WTC11 (cell line): ENCODE data around the gene RAPGEF3. TPM values are rescaled to one million over a fixed set of nuclear protein-coding genes. Genes with fewer than 3 reads are reported as not detected.

Source experiments
- FOXJ3 ChIP-seq: sonication (generic); formaldehyde crosslinking; IDR thresholded peaks from 2 replicates; pipeline ENCODE4 v1.9.0; 2021; ENCODE audit warnings: missing genetic modification reagents, mild to moderate bottlenecking, borderline replicate concordance
- IRF2 ChIP-seq: sonication (generic); formaldehyde crosslinking; IDR thresholded peaks from 2 replicates; pipeline ENCODE4 v1.8.0; 2022; ENCODE audit warnings: low read depth, missing genetic modification reagents, borderline replicate concordance
- JUN ChIP-seq: sonication (generic); formaldehyde crosslinking; IDR thresholded peaks from 2 replicates; pipeline ENCODE4 v1.8.0; 2023; ENCODE audit warnings: mild to moderate bottlenecking, missing genetic modification reagents
- SOX15 ChIP-seq: fragments of 250-450 bp; sonication (Bioruptor Pico); IDR thresholded peaks from 2 replicates; pipeline ENCODE4 v1.9.0; 2021; ENCODE audit warnings: mild to moderate bottlenecking
- ZNF138 ChIP-seq: sonication (generic); formaldehyde crosslinking; conservative IDR thresholded peaks from 2 replicates; pipeline ENCODE4 v1.8.1; 2022; ENCODE audit warnings: mild to moderate bottlenecking, moderate library complexity, missing genetic modification reagents
- ZNF317 ChIP-seq: sonication (generic); formaldehyde crosslinking; IDR thresholded peaks from 2 replicates; pipeline ENCODE4 v1.8.1; 2023; ENCODE audit warnings: low read depth, mild to moderate bottlenecking, moderate library complexity, missing genetic modification reagents, borderline replicate concordance
- total RNA-seq: library from RNA; stranded (reverse); gene quantifications from 3 replicates; pipeline ENCODE4 v1.2.3, GENCODE V29; 2021
- TF ChIP-seq, protein P1 (sequence below): sonication (generic); formaldehyde crosslinking; IDR thresholded peaks from 2 replicates; pipeline ENCODE4 v1.8.1; 2023; ENCODE audit warnings: mild to moderate bottlenecking, missing genetic modification reagents, borderline replicate concordance
- TF ChIP-seq, protein P2 (sequence below): fragments of 250-450 bp; sonication (Bioruptor Pico); IDR thresholded peaks from 2 replicates; pipeline ENCODE4 v1.9.0; 2021; ENCODE audit warnings: moderate library complexity, mild to moderate bottlenecking, inconsistent platforms, borderline replicate concordance
- TF ChIP-seq, protein P3 (sequence below): sonication (generic); formaldehyde crosslinking; IDR thresholded peaks from 2 replicates; pipeline ENCODE4 v1.8.0; 2022; ENCODE audit warnings: mild to moderate bottlenecking, missing genetic modification reagents
- TF ChIP-seq, protein P4 (sequence below): fragments of 250-450 bp; sonication (Bioruptor Pico); IDR thresholded peaks from 2 replicates; pipeline ENCODE4 v1.9.0; 2021; ENCODE audit warnings: mild to moderate bottlenecking, borderline replicate concordance
- TF ChIP-seq, protein P5 (sequence below): fragments of 250-450 bp; sonication (Bioruptor Pico); conservative IDR thresholded peaks from 2 replicates; pipeline ENCODE4 v1.9.0; 2021; ENCODE audit warnings: mild to moderate bottlenecking
- TF ChIP-seq, protein P6 (sequence below): sonication (generic); formaldehyde crosslinking; conservative IDR thresholded peaks from 2 replicates; pipeline ENCODE4 v1.8.1; 2022; ENCODE audit warnings: mild to moderate bottlenecking, missing genetic modification reagents
- TF ChIP-seq, protein P7 (sequence below): sonication (generic); formaldehyde crosslinking; IDR thresholded peaks from 2 replicates; pipeline ENCODE4 v1.8.1; 2023; ENCODE audit warnings: mild to moderate bottlenecking, moderate library complexity, missing genetic modification reagents

RAPGEF3 gene
- total RNA-seq, 1 experiment from 2014 or later = 13.3 TPM

DNA sequence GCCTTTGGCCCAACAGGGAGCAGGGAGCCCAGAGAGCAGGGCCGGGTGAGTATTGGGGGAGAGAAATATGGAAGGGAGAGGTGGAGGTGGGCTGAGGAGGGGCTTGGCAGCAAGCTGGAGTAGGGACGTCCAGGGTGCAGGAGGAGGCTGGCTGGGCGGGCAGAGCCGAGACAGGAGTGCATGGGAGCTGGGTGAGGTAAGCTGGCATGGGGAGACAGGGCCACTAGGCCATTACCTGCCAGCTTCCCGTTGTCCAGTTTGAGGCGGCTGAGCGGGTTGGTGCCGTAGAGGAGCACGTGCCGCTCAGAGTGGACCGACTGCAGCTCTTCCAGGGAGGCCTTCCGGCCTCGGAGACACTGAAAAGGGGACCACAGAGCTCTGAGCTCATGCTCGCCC lies 32.7 kb upstream of the RAPGEF3 start (continued):
- TF ChIP-seq, protein P1, sequence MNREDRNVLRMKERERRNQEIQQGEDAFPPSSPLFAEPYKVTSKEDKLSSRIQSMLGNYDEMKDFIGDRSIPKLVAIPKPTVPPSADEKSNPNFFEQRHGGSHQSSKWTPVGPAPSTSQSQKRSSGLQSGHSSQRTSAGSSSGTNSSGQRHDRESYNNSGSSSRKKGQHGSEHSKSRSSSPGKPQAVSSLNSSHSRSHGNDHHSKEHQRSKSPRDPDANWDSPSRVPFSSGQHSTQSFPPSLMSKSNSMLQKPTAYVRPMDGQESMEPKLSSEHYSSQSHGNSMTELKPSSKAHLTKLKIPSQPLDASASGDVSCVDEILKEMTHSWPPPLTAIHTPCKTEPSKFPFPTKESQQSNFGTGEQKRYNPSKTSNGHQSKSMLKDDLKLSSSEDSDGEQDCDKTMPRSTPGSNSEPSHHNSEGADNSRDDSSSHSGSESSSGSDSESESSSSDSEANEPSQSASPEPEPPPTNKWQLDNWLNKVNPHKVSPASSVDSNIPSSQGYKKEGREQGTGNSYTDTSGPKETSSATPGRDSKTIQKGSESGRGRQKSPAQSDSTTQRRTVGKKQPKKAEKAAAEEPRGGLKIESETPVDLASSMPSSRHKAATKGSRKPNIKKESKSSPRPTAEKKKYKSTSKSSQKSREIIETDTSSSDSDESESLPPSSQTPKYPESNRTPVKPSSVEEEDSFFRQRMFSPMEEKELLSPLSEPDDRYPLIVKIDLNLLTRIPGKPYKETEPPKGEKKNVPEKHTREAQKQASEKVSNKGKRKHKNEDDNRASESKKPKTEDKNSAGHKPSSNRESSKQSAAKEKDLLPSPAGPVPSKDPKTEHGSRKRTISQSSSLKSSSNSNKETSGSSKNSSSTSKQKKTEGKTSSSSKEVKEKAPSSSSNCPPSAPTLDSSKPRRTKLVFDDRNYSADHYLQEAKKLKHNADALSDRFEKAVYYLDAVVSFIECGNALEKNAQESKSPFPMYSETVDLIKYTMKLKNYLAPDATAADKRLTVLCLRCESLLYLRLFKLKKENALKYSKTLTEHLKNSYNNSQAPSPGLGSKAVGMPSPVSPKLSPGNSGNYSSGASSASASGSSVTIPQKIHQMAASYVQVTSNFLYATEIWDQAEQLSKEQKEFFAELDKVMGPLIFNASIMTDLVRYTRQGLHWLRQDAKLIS (CRISPR knock-in tag) = no peak
- TF ChIP-seq, protein P2, sequence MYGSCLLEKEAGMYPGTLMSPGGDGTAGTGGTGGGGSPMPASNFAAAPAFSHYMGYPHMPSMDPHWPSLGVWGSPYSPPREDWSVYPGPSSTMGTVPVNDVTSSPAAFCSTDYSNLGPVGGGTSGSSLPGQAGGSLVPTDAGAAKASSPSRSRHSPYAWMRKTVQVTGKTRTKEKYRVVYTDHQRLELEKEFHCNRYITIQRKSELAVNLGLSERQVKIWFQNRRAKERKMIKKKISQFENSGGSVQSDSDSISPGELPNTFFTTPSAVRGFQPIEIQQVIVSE = no peak
- TF ChIP-seq JUN (CRISPR knock-in tag) (no peak), SOX15 (CRISPR knock-in tag) (no peak), ZNF317 (CRISPR knock-in tag) (no peak), IRF2 (CRISPR knock-in tag) (no peak), FOXJ3 (no peak), ZNF138 (CRISPR knock-in tag) (no peak)
- TF ChIP-seq, protein P3, sequence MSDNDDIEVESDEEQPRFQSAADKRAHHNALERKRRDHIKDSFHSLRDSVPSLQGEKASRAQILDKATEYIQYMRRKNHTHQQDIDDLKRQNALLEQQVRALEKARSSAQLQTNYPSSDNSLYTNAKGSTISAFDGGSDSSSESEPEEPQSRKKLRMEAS (CRISPR knock-in tag) = no peak
- TF ChIP-seq, protein P4, sequence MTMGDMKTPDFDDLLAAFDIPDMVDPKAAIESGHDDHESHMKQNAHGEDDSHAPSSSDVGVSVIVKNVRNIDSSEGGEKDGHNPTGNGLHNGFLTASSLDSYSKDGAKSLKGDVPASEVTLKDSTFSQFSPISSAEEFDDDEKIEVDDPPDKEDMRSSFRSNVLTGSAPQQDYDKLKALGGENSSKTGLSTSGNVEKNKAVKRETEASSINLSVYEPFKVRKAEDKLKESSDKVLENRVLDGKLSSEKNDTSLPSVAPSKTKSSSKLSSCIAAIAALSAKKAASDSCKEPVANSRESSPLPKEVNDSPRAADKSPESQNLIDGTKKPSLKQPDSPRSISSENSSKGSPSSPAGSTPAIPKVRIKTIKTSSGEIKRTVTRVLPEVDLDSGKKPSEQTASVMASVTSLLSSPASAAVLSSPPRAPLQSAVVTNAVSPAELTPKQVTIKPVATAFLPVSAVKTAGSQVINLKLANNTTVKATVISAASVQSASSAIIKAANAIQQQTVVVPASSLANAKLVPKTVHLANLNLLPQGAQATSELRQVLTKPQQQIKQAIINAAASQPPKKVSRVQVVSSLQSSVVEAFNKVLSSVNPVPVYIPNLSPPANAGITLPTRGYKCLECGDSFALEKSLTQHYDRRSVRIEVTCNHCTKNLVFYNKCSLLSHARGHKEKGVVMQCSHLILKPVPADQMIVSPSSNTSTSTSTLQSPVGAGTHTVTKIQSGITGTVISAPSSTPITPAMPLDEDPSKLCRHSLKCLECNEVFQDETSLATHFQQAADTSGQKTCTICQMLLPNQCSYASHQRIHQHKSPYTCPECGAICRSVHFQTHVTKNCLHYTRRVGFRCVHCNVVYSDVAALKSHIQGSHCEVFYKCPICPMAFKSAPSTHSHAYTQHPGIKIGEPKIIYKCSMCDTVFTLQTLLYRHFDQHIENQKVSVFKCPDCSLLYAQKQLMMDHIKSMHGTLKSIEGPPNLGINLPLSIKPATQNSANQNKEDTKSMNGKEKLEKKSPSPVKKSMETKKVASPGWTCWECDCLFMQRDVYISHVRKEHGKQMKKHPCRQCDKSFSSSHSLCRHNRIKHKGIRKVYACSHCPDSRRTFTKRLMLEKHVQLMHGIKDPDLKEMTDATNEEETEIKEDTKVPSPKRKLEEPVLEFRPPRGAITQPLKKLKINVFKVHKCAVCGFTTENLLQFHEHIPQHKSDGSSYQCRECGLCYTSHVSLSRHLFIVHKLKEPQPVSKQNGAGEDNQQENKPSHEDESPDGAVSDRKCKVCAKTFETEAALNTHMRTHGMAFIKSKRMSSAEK = no peak
- TF ChIP-seq, protein P5, sequence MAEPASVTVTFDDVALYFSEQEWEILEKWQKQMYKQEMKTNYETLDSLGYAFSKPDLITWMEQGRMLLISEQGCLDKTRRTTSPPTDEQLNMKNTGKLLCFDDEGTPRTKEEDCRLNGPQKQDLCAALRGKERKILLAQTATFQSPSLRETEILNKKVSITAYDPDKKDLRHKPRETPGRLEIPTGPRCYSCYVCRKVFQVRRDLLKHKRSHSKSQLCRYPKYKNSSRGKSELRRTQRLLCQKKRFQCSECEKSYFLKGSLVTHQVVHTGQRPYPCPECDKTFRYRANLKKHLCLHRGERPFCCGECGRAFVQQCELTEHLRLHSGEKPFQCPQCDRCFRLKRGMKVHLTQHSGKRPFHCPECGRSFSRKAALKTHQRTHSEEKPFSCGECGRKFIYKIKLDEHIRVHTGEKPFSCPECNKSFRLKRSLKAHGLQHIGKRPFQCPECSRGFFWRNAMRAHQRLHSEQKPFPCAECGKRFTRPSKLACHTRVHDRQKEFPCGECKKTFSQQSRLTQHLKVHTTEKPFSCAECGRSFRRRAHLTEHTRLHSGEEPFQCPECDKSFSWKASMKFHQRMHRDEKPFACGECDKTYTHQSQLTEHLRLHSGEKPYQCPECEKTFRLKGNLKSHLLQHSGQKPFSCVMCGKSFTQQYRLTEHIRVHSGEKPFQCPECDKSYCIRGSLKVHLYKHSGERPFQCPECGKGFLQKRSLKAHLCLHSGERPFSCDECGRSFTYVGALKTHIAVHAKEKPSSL (CRISPR knock-in tag) = no peak
- TF ChIP-seq, protein P6, sequence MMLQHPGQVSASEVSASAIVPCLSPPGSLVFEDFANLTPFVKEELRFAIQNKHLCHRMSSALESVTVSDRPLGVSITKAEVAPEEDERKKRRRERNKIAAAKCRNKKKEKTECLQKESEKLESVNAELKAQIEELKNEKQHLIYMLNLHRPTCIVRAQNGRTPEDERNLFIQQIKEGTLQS (CRISPR knock-in tag) = no peak
- TF ChIP-seq, protein P7, sequence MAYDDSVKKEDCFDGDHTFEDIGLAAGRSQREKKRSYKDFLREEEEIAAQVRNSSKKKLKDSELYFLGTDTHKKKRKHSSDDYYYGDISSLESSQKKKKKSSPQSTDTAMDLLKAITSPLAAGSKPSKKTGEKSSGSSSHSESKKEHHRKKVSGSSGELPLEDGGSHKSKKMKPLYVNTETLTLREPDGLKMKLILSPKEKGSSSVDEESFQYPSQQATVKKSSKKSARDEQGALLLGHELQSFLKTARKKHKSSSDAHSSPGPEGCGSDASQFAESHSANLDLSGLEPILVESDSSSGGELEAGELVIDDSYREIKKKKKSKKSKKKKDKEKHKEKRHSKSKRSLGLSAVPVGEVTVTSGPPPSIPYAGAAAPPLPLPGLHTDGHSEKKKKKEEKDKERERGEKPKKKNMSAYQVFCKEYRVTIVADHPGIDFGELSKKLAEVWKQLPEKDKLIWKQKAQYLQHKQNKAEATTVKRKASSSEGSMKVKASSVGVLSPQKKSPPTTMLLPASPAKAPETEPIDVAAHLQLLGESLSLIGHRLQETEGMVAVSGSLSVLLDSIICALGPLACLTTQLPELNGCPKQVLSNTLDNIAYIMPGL (CRISPR knock-in tag) = no peak
